ENCODE results near the gene ZNF785. TPM values are rescaled to one million over a fixed set of nuclear protein-coding genes. Genes with fewer than 3 reads are reported as not detected.
A peak's percentile ranks its signal among the peaks of the same experiment; 100 is the strongest.
"Not testable (repeated sequence)": the region's sequence is repeated elsewhere in the genome, so short reads cannot be mapped to it uniquely, and the experiment has no call there.

ZNF785 gene
- polyA plus RNA-seq (2013, experiment 1 of 4): 24.7 TPM
- 21.5 TPM for polyA plus RNA-seq (2013, experiment 2 of 4)
- polyA plus RNA-seq (2013, experiment 3 of 4): 15.5 TPM
- polyA plus RNA-seq (2013, experiment 4 of 4): 18.2 TPM

GRCh38 chr16:30585400-30586191, at the start of gene ZNF785:
Gene ZNF785, minus strand, starts transcription at chr16:30585697. Its CDS starts 86 bp downstream, at chr16:30585611.
- no peak within 1 kb of the TSS for H3K27ac ChIP-seq (ENCODE audit: insufficient read depth, low read depth, low read length, poor library complexity, severe bottlenecking)

GRCh38 chr16:30633526-30633925, 48.0 kb upstream of the ZNF785 start:
- H3K4me1 ChIP-seq (ENCODE audit: control insufficient read depth, insufficient read depth, low read length): no peaks in the 10 kb centered on the region
- peaks cover 5% of the 10 kb centered on the region for H3K27me3 ChIP-seq (ENCODE audit: control insufficient read depth, insufficient read depth, low read length, poor library complexity, severe bottlenecking)
- H3K4me3 ChIP-seq (ENCODE audit: insufficient read depth, low read depth, low read length): peak overlapping the region; percentile 98
- peak overlapping the region; percentile 76 for H3K27ac ChIP-seq (ENCODE audit: insufficient read depth, low read depth, low read length, poor library complexity, severe bottlenecking)
- H3K36me3 ChIP-seq (ENCODE audit: control insufficient read depth, insufficient read depth, low read length): no peaks in the 10 kb centered on the region
- 92 to 93% methylated on average over 17 of the region's 17 CpGs for WGBS, 2 experiments
- H3K9me3 ChIP-seq (ENCODE audit: control insufficient read depth, low read length): no peaks in the 10 kb centered on the region

More at GRCh38 chr16:30585400-30586191, at the start of gene ZNF785:
- no peaks in the 10 kb centered on the region for H3K9me3 ChIP-seq (ENCODE audit: control insufficient read depth, low read length)
- H3K36me3 ChIP-seq (ENCODE audit: control insufficient read depth, insufficient read depth, low read length): peaks cover 12% of the 10 kb centered on the region
- H3K4me3 ChIP-seq (ENCODE audit: insufficient read depth, low read depth, low read length): peak within 1 kb of the TSS; percentile 75
- H3K27me3 ChIP-seq (ENCODE audit: control insufficient read depth, insufficient read depth, low read length, poor library complexity, severe bottlenecking): no peaks in the 10 kb centered on the region
- 6 to 8% methylated on average over 50 of the region's 50 CpGs for whole genome bisulfite sequencing, 2 experiments
- H3K4me1 ChIP-seq (ENCODE audit: control insufficient read depth, insufficient read depth, low read length): no peaks in the 10 kb centered on the region

GRCh38 chr16:30632454-30632853, 47.0 kb upstream of the ZNF785 start:
- H3K27ac ChIP-seq (ENCODE audit: insufficient read depth, low read depth, low read length, poor library complexity, severe bottlenecking); H3K9me3 ChIP-seq (ENCODE audit: control insufficient read depth, low read length); H3K27me3 ChIP-seq (ENCODE audit: control insufficient read depth, insufficient read depth, low read length, poor library complexity, severe bottlenecking); H3K4me3 ChIP-seq (ENCODE audit: insufficient read depth, low read depth, low read length); H3K36me3 ChIP-seq (ENCODE audit: control insufficient read depth, insufficient read depth, low read length); H3K4me1 ChIP-seq (ENCODE audit: control insufficient read depth, insufficient read depth, low read length): not testable (repeated sequence)
- WGBS, 2 experiments: 90 to 92% methylated on average over 5 to 7 of the region's 7 CpGs

DNA sequence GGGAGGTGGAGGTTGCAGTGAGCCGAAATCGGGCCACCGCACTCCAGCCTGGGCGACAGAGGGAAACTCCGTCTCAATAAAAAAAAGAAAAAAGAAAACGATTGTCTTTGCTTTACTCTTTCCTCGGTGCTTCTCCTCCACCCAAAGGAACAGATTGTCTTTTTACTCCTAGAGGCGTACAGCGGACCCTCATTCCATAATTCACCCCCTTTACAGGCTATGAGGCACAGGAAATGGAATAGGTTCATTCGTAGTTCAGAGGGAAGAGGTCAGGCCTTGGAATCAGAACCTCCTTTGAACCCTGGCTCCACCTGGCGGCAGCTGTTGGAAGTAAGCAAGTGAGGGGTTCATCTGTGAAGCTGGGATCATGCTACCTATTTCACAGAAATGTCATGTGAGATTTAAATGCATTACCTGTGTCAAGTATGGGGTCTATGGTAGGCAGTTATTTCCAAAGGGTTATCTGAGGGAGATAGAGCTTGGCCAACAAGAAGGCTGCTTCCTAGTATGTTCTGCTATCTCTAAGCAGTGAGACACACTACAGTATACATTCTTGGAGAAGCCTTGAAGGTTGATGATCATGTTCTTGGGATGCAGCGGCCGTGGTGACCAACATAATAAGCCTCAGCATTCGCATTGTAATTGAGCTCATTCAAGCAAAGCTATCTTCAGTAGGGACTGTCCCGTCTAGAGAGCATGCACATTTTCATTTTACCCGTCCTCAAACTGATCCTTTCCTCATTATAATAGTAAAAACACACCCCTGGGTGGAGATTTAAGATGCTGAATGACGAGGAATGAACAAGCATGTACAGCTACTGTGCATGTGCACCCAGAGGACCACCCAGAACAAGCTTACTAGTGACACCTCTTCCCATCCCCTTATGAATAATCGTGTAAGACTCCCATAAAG, 43.4 kb upstream of the ZNF785 start:
- H3K36me3 ChIP-seq (ENCODE audit: control insufficient read depth, insufficient read depth, low read length): no peaks in the 10 kb centered on the region
- H3K9me3 ChIP-seq (ENCODE audit: control insufficient read depth, low read length): no peaks in the 10 kb centered on the region
- H3K27me3 ChIP-seq (ENCODE audit: control insufficient read depth, insufficient read depth, low read length, poor library complexity, severe bottlenecking): peaks cover 5% of the 10 kb centered on the region
- H3K4me1 ChIP-seq (ENCODE audit: control insufficient read depth, insufficient read depth, low read length): no peaks in the 10 kb centered on the region
- 57 to 58% methylated on average over 18 of the region's 18 CpGs for WGBS, 2 experiments
- no peak overlapping the region for H3K27ac ChIP-seq (ENCODE audit: insufficient read depth, low read depth, low read length, poor library complexity, severe bottlenecking)
- no peak overlapping the region for H3K4me3 ChIP-seq (ENCODE audit: insufficient read depth, low read depth, low read length)

GRCh38 chr16:30626236-30626635, 40.7 kb upstream of the ZNF785 start:
- Histone ChIP-seq H3K27me3 (ENCODE audit: control insufficient read depth, insufficient read depth, low read length, poor library complexity, severe bottlenecking) (peaks cover 5% of the 10 kb centered on the region), H3K36me3 (ENCODE audit: control insufficient read depth, insufficient read depth, low read length) (no peaks in the 10 kb centered on the region), H3K9me3 (ENCODE audit: control insufficient read depth, low read length) (no peaks in the 10 kb centered on the region), H3K27ac (ENCODE audit: insufficient read depth, low read depth, low read length, poor library complexity, severe bottlenecking) (no peak overlapping the region), H3K4me3 (ENCODE audit: insufficient read depth, low read depth, low read length) (no peak overlapping the region), H3K4me1 (ENCODE audit: control insufficient read depth, insufficient read depth, low read length) (no peaks in the 10 kb centered on the region)
- 93% methylated on average over 9 of the region's 9 CpGs for WGBS, 2 experiments

- peaks cover 3% of the 10 kb centered on the region for H3K27me3 ChIP-seq (ENCODE audit: control insufficient read depth, insufficient read depth, low read length, poor library complexity, severe bottlenecking)
- H3K27ac ChIP-seq (ENCODE audit: insufficient read depth, low read depth, low read length, poor library complexity, severe bottlenecking): no peak overlapping the region
- no peaks in the 10 kb centered on the region for H3K36me3 ChIP-seq (ENCODE audit: control insufficient read depth, insufficient read depth, low read length)
- H3K4me3 ChIP-seq (ENCODE audit: insufficient read depth, low read depth, low read length): no peak overlapping the region
- WGBS, 2 experiments: 90 to 93% methylated on average over 11 of the region's 11 CpGs
- H3K9me3 ChIP-seq (ENCODE audit: control insufficient read depth, low read length): no peaks in the 10 kb centered on the region
- no peaks in the 10 kb centered on the region for H3K4me1 ChIP-seq (ENCODE audit: control insufficient read depth, insufficient read depth, low read length)
These were observed 38.2 kb upstream of the ZNF785 start for GRCh38 chr16:30623536-30624283.

- Histone ChIP-seq H3K27me3 (ENCODE audit: control insufficient read depth, insufficient read depth, low read length, poor library complexity, severe bottlenecking) (peaks cover 3% of the 10 kb centered on the region), H3K4me1 (ENCODE audit: control insufficient read depth, insufficient read depth, low read length) (no peaks in the 10 kb centered on the region), H3K4me3 (ENCODE audit: insufficient read depth, low read depth, low read length) (no peak overlapping the region), H3K9me3 (ENCODE audit: control insufficient read depth, low read length) (no peaks in the 10 kb centered on the region), H3K27ac (ENCODE audit: insufficient read depth, low read depth, low read length, poor library complexity, severe bottlenecking) (no peak overlapping the region), H3K36me3 (ENCODE audit: control insufficient read depth, insufficient read depth, low read length) (no peaks in the 10 kb centered on the region)
- 84 to 86% methylated on average over 10 of the region's 10 CpGs for WGBS, 2 experiments
These were observed 37.0 kb upstream of the ZNF785 start for GRCh38 chr16:30622455-30623032.

- peaks cover 3% of the 10 kb centered on the region for H3K27me3 ChIP-seq (ENCODE audit: control insufficient read depth, insufficient read depth, low read length, poor library complexity, severe bottlenecking)
- no peaks in the 10 kb centered on the region for H3K4me1 ChIP-seq (ENCODE audit: control insufficient read depth, insufficient read depth, low read length)
- no peak overlapping the region for H3K4me3 ChIP-seq (ENCODE audit: insufficient read depth, low read depth, low read length)
- H3K27ac ChIP-seq (ENCODE audit: insufficient read depth, low read depth, low read length, poor library complexity, severe bottlenecking): no peak overlapping the region
- H3K36me3 ChIP-seq (ENCODE audit: control insufficient read depth, insufficient read depth, low read length): no peaks in the 10 kb centered on the region
- H3K9me3 ChIP-seq (ENCODE audit: control insufficient read depth, low read length): no peaks in the 10 kb centered on the region
- WGBS, 2 experiments: 77 to 78% methylated on average over 5 of the region's 5 CpGs
These were observed 36.3 kb upstream of the ZNF785 start for GRCh38 chr16:30621765-30622164.

- 68 to 74% methylated on average over 3 of the region's 3 CpGs for WGBS, 2 experiments
- Histone ChIP-seq H3K9me3 (ENCODE audit: control insufficient read depth, low read length) (no peaks in the 10 kb centered on the region), H3K36me3 (ENCODE audit: control insufficient read depth, insufficient read depth, low read length) (no peaks in the 10 kb centered on the region), H3K4me3 (ENCODE audit: insufficient read depth, low read depth, low read length) (no peak overlapping the region), H3K4me1 (ENCODE audit: control insufficient read depth, insufficient read depth, low read length) (no peaks in the 10 kb centered on the region), H3K27ac (ENCODE audit: insufficient read depth, low read depth, low read length, poor library complexity, severe bottlenecking) (no peak overlapping the region), H3K27me3 (ENCODE audit: control insufficient read depth, insufficient read depth, low read length, poor library complexity, severe bottlenecking) (peaks cover 3% of the 10 kb centered on the region)
These were observed 34.7 kb upstream of the ZNF785 start for GRCh38 chr16:30620169-30620568.
